ENCODE data around the gene BRAF. TPM values are rescaled to one million over a fixed set of nuclear protein-coding genes. Genes with fewer than 3 reads are reported as not detected.
A peak's percentile ranks its signal among the peaks of the same experiment; 100 is the strongest.
"Not testable (repeated sequence)": the region's sequence is repeated elsewhere in the genome, so short reads cannot be mapped to it uniquely, and the experiment has no call there.

Gene BRAF
- total RNA-seq, 2 donors from 2014 or later = 20.0 to 23.4 TPM

DNA sequence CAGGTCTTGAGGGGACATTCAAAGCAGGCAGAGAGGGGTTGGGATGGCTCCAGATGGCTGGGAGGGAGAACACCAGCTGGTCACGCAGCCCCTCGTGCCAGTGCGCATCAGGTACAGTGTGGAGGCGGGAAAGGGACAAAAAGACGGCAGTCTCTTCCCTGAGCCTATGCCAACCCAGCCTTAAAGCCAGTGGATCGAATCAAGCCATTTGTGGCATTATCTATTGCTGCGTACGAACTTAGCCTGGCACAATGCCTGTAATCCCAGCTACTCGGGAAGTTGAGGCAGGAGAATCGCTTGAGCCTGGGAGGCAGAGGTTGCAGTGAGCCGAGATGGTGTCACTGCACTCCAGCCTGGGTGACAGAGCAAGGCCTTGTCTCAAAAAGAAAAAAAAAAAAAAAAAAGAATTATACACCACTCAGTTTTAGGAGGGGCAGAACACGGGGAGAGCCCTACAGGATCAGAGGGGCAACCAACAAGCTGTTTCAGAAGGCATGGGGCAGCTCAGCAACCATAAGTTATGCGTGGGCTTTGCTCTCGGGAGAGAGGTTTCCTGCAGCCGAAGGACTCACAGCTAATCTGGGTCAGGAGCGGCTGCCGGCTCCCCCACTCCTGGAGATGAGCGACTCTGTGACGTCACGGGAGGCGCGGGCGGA is 228.6 kb downstream of the BRAF start:
- ATAC-seq (peak; percentile 98), DNase-seq (peak; percentile 97)
- intact Hi-C loops (cut with DNase I) = no loop called here

DNA sequence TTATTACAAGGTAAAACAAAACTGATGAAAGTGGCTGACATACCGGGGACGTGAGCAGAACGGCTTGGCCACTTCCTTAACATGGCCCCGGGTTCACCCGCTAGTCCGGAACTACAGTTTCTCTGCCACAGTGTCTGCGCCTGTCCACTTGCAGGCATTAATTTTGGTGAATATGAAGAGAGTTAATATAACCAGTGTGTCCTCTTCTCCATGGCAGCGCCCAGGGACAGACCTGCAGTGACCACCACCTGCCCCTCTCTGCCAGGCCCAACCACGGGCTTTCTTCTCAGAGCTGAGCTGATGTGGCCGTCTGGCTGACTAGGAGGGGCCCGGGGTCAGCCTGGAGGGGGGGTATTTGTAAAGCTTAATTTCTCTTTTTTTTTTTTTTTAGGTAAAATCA is 229.3 kb downstream of the BRAF start:
- DNase-seq = no peak
- intact Hi-C loops (cut with DNase I) = no loop called here
- ATAC-seq = no peak

DNA sequence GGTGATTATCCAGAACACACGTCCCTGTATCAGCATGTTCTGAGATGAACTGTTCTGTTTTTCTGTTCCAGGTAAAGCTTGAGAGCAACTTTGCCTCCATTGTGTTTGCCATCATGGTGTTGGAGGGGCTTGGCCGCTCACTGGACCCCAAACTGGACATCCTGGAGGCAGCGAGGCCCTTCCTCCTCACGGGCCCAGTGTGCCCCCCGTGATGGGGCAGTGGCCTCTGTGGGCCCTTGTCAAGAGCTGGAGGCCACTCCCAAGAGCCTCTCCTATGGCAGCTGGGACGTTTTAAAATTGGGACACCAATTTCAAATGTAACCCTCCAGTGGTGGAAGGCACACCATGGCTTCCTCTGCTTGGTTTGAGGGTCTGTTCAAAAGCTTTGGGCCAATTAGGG is 230.1 kb downstream of the BRAF start:
- DNase-seq = no peak
- no peak for ATAC-seq

DNA sequence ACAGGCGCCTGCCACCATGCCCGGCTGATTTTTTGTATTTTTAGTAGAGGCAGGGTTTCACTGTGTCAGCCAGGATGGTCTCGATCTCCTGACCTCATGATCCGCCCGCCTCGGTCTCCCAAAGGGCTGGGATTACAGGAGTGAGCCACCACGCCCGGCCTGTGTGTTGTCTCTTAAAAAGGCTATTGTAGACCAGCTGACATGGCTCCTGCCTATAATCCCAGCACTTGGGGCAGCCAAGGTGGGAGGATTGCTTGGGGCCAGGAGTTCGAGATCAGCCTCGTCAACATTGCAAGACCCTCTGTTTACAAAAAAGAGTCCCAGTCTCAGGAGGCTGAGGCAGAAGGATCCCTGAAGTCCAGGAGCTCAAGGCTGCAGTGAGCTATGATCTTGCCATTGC is 230.9 kb downstream of the BRAF start:
- ATAC-seq; DNase-seq; intact Hi-C loops (cut with DNase I): not testable (repeated sequence)

More for the DNA sequence above, 230.1 kb downstream of the BRAF start:
- intact Hi-C loops (cut with DNase I) = no loop called here

DNA sequence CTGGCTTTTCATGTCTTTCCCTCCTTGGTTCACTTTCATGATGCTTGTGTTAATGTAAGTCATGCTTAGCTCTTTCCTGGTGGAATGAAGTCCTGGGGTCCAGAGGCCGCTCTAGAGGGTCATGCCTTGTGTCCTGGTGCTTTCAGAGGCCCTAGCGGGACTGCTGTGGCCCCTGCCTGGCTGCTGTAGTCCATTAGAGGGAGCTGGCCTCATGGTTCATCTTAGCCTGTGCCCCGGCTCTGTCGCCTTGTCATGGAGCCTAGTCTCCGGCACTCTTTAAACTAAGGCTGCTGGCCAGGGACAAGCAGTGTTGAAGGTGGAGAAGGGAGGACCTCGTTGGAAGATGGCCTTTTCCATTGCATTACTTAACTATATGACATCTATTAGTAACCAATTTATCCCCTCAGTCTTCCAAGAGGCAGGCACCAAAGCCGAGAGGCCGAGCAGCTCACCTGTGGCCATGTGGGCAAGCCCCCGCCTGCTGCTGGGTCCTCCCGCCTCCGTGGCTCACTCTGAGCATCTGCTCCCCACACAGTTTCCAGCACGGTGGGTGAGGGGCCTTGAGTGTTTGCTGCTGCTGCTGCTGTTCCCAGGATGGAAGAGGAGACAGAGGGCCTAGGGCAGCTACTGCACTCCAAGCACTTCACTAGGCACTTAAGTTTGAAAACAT is 233.2 kb downstream of the BRAF start:
- DNase-seq (no peak), ATAC-seq (no peak)
- intact Hi-C loops (cut with DNase I) = no loop called here

DNA sequence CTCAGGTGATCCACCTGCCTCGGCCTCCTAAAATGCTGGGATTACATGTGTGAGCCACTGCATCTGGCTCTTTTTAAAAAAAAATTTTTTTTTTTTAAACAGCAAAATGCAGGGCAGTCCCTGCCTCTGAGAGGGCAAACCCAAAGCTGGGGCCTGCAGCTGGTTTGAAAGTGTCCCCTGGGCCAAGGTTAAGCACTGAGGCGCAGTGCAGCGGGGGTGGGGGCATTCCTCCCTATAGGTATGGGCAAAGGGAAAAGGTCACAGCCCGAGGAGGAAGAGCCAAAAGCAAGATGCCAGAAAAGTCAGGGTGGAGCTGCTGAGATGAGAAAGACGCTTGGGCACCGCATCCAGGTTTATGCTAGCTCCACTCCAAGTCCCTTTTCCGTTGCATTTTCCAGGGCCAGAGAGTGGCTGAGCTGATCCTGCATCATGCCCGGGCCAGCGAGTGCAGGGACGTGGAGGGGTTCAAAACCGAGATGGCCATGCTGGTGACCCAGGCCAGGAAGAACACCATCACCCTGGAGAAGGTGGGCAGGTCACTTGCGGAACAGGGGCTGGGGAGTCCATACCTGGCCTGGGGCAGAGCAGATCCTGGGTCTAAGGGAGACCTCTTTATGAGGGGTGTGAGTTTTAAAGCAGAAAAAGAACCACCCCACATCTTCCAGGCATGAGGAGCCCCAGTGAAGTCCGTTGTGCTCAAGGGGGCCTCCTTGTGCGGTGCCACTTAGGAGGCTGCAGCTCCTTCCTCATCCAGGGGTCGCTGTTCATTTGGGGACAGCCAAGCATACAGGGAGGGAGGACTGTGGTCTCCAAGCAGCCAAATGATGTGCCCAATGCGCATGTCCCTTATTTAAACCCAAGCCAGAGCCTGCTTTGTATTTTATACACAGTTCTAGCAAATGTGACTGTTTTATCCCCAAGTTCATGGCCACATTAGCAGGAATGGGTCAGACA is 235.3 kb downstream of the BRAF start:
- DNase-seq = no peak
- intact Hi-C loops (cut with DNase I) = no loop called here
- no peak for ATAC-seq

DNA sequence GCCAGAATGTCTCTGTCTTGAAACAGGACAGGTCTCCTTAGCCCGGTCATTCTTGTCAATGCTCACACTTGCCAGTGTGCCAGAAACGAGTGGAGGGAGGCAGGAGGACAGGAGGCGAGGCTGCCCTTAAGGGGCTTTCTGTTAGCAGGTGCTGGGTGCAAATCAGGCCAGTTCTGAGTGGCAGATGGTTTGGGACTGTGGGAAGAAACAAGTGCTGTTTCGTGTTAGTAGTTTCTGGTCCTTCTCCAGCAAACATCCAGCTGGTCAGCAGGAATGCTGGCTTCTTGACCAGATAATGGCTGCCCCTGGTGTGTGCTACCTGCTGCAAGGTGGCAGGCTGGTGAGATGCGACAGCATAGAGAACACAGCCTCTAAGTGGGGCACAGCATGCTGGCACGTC is 236.4 kb downstream of the BRAF start:
- DNase-seq (no peak), ATAC-seq (no peak)
- intact Hi-C loops (cut with DNase I) = no loop called here

DNA sequence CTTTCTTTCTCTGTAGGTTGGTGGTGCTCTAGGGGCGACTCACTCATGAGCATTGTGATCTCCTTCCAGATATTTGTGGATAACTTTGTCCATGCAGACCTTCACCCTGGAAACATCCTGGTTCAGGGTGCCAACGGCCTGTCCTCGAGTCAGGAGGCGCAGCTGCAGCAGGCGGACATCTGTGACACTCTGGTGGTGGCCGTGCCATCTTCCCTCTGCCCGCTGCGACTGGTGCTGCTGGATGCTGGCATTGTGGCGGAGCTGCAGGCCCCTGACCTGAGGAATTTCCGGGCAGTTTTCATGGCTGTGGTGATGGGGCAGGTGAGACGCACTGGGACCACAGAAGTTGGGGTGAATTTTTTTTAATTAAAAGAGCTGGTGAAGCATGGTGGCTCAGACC is 237.8 kb downstream of the BRAF start:
- ATAC-seq = no peak
- no peak for DNase-seq
- intact Hi-C loops (cut with DNase I) = no loop called here

DNA sequence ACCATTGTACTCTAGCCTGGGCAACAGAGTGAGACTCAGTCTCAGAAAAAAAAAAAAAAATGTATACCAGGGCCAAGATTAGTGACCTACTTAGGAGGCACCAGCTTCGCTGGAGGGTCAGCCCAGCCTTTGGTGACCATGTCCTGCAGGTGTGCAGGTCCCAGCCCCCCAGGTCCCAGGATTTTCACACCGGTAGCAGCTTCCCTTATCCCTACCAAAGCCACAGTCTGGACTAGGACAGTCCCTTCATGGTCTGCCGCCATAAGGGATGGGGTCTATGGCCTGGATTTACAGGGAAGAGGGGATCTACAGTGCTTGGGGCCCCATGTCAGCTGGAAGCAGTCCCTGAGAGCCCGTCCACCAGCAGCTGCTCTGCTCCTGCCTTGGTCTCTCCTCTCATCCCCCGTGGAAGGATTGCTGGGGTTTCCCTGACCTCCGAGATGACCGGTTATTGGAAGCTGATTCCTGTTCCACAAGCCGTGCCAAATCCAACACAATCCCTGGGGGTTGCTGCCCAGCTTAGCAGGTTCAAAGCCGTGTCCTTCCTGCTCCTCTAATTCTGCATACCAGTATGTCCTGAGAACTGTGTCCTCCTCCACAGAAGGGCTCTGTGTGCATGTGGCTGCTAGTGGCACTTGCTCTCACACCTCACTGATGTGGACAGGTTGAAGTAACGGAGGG is 239.2 kb downstream of the BRAF start:
- DNase-seq = no peak
- intact Hi-C loops (cut with DNase I) = no loop called here
- no peak for ATAC-seq

DNA sequence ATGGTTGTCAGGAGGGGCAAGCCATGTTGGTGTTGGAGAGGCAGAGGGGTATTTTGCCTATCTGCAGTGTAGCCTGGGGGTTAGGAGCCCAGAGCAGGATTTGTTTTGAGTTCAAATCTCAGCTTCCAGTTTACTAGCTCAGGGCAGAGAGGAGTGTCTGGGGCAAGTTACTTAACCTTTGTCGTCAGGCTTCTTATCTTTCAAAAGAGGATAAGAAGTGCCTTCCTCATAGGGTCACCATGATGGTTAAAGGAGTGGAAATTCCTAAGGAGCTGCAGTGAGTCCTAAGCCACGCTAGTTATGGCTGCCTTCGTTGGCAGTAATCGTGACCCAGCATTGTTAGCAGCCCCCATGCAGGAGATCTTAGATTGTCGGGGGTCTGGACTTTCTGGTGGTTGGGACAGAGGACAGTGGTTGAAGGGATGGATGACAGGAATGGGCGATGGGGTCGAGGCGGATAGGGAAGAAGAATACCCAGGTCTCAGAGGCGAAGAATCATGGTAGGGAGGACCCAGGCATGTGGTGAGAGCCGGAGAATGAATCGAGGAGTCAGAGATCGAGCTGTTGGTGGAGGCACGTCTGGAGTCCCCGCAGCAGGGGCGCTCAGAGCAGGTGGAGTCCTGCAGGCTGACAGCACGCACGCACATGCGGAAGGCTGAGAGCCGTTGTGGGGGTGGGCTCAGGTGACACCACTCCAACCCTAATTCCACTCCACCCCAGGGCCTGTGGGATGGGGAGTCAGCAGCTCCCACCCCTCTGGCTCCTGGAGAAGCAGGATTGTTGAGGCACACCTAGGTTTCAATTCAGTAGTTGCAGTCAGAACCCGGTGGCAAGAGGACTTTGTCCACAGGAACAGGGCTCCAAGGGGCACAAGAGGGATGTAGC is 240.4 kb downstream of the BRAF start:
- DNase-seq (no peak), ATAC-seq (no peak)
- intact Hi-C loops (cut with DNase I) = no loop called here

DNA sequence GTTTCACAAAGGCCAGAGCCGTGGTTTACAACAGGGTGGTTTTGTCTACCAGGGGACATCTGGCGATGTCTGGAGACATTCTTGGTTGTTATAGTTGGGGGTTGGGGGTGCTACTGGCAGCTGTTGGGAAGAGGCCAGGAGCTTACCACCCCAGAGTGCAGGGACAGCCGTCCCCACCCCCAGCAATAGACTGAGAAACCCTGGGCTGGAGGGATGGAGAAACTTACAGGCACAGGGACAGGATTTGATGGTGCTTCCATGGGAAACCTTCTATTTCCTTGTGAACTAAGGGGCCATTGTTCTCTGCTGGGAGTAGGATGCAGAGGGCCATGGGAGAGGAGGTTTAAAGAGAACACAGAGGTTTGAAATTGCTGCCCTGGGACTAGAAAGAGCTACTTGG is 241.1 kb downstream of the BRAF start:
- intact Hi-C loops (cut with DNase I) = no loop called here
- DNase-seq (no peak), ATAC-seq (no peak)

DNA sequence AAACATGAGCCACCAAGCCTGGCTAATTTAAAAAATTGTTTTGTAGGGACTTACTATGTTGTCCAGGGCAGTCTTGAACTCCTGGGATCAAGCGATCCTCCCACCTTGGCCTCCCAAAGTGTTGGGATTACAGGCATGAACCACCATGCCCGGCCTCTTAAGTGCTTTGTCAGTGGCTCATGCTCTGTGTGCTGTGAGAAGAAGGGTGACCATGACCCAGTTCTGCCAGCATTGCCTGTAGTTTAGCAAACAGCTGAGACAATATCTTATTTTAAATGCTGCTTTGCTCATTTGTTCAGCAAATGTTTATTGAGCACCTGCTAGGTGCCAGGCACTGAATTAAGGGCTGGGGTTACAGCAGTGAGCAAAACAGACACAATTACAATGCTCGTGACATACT is 243.0 kb downstream of the BRAF start:
- no peak for DNase-seq
- intact Hi-C loops (cut with DNase I) = no loop called here
- no peak for ATAC-seq

DNA sequence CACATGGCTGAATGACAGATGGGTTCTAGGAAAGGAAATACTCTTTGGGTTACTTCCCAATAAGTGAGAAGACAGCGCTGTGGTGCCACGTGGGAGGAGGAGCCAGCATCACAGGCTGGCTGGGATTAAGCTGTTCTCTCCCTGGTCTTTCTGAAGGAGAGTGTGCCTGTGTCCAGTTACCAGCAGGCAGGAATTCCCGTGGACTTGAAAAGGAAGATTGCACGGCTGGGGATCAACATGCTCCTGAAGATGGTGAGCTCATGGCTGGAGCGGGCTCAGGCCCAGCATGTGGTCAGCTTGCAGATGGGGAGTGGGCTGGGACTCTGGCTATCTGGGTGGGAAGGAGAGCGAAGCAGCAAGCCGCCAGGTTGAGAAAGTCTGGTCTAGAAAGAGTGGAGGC is 243.8 kb downstream of the BRAF start:
- intact Hi-C loops (cut with DNase I) = no loop called here
- no peak for ATAC-seq
- no peak for DNase-seq

DNA sequence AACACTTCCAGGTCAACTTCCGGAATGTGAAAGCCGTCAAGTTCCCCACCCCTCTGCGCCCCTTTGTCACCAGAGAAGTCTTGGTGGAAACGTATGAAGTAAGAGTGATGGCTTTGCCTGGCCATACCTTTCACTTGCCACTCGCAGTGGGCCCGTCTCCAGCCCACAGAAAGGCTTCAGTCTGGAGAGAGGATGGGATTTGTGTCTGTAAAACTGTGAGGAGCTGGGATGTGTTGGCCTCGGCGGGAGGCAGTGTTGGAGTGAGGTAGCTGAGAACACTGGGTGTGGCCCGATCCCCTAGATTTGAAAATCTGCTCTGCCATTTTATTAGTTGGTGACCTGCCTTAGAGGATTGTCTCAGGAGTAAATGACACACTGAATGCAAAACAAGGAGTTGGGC is 245.5 kb downstream of the BRAF start:
- intact Hi-C loops (cut with DNase I) = loop anchor here in 1 of 2 donors (10.0 kb wide), 1 partner anchor 336 kb away; the partner anchor contains the start of gene MRPS33
- DNase-seq (no peak), ATAC-seq (no peak)

DNA sequence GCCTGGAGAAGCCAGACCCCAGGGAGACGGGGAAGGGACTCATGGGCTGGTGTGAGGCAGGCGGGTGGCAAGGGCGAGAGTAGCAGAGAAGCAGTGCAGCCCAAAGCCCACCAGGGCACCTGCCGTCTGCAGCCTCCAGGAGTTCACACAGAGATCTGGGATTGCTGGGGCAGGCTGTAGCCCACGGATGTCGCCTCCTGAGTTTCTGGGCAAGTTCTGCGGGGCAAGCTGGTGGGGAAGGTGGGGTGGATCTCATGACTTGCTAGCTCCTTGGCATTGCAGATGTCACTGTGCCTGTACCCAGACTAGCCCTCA is 246.0 kb downstream of the BRAF start:
- intact Hi-C loops (cut with DNase I) = loop anchor here in 1 of 2 donors (10.0 kb wide), 1 partner anchor 336 kb away; the partner anchor contains the start of gene MRPS33
- DNase-seq (no peak), ATAC-seq (no peak)

DNA sequence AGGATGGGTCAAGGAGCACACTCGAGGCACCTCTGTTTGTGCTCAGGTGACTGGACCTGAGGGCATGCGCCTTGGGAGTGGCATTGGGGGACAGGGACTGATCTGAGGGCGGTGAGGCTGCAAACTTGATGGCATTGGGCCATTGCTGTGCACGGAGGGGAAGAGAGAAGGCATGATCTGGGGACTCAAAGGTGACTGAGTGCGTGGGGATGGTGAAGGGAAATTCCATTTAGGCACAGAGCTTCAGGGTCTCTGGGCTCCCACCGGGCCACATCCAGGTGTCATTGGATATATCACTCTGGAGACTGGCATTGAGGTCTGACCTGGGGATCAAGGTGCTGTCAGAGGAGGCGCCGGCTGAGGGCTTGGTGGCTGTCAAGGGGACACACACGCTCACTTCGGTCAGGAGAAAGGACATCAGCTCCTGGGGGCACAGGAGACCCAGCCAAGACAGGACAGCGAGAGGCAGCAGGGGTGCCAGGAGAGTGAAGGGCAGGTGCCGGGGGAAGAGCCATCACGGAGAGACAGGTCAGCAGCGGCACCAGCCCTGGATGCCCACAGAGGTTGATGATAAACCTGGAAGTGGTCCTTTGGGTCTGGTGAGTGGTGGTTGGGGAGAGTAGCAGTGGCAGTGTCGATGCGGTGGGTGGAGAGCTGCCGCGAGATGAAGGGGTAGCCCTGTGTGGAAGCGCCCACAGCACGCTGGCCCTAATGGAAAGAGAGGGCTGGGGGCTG is 246.5 kb downstream of the BRAF start:
- no peak for DNase-seq
- intact Hi-C loops (cut with DNase I) = loop anchor here in 1 of 2 donors (10.0 kb wide), 1 partner anchor 337 kb away; the partner anchor contains the start of gene MRPS33
- no peak for ATAC-seq

DNA sequence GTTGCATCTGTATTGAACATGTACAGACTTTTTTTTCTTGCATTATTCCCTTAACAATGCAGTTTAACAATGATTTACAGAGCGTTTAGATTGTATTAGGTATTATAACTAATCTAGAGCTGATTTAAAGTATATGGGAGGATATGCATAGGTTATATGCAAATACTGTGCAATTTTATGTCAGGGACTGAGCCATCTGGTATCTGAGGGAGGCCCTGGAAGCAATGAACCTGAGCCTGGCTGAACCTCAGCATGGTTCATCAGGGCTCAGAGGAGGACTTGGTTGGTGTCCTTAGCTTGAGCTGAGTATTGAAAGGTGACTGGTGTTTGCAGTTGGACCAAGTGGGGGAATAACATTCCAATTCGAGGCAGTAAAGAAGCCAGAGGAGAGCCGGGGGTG is 247.2 kb downstream of the BRAF start:
- no peak for DNase-seq
- intact Hi-C loops (cut with DNase I) = loop anchor here in 1 of 2 donors (10.0 kb wide), 1 partner anchor 337 kb away; the partner anchor contains the start of gene MRPS33

DNA sequence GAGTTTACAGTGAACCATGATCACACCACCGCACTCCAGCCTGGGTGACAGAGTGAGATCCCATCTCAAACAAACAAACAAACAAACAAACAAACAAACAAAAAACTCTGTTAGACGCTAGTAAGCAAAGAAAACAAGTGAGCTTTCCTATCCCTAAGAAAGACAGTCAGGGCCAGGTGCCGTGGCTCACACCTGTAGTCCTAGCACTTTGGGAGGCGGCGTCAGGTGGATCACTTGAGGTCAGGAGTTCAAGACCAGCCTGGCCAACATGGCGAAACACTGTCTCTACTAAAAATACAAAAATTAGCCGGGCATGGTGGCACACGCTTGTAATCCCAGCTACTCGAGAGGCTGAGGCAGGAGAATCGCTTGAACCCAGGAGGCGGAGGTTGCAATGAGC is 247.8 kb downstream of the BRAF start:
- not testable (repeated sequence) for DNase-seq, ATAC-seq
- intact Hi-C loops (cut with DNase I) = loop anchor here in 1 of 2 donors (10.0 kb wide), 1 partner anchor 338 kb away; the partner anchor contains the start of gene MRPS33

More for the DNA sequence above, 247.2 kb downstream of the BRAF start:
- no peak for ATAC-seq

All from left cardiac atrium (tissue), 4 donors.